HCT116 (cell line): ENCODE data around the gene GRIK2. TPM values are rescaled to one million over a fixed set of nuclear protein-coding genes. Genes with fewer than 3 reads are reported as not detected.

Source experiments
- ATAC-seq: fragments of 200-7000 bp; cut with Tn5 transposase; 2 replicates; pipeline ENCODE4 v1.9.1; 2020; ENCODE audit warnings: mild to moderate bottlenecking, moderate library complexity
- BruUV-seq: library from RNA; stranded (reverse); fragments of 400-500 nt; replicated peaks from 2 replicates; lab custom pipeline; 2021; lab: Mats Ljungman, UMichigan
- CTCF ChIA-PET: fragments of 300-600 bp; sonication (Branson Sonifier 250); formaldehyde crosslinking; loops from one replicate; lab custom pipeline; 2021; ENCODE audit warnings: antibody characterized with exemption; lab: Charles Lee
- POLR2A ChIA-PET: fragments of 300-600, 350-600 bp; sonication (Branson Sonifier 250); formaldehyde crosslinking; loops from one replicate; lab custom pipeline; 2021; ENCODE audit warnings: antibody characterized with exemption; lab: Charles Lee
- RAD21 ChIA-PET, 2 experiments: fragments of 300-600 bp; sonication (Branson Sonifier 250); formaldehyde crosslinking; loops; one replicate each; lab custom pipeline; 2023; ENCODE audit warnings: low total read pairs in 2 of 2; ENCODE audit not compliant: uncharacterized antibody in 2 of 2, unreplicated experiment in 2 of 2, low non-redundant PET in 1 of 2; lab: Charles Lee
- DNase-seq: peaks from one replicate; pipeline ENCODE4 v3.0.0-alpha.2; 2010; ENCODE audit warnings: low read depth, low spot score
- H2AFZ ChIP-seq: fragments of 200-600 bp; shearing (Covaris generic), sonication (generic); 2 replicates; pipeline ENCODE4 v1.6.1; 2017; ENCODE audit warnings: low read depth, mixed run types, mixed read lengths, antibody characterized with exemption, low read length; ENCODE audit not compliant: poor library complexity, severe bottlenecking
- H3K27ac ChIP-seq: 2 replicates; pipeline ENCODE4 v1.5.1; 2012; ENCODE audit warnings: low read depth, low read length
- H3K27me3 ChIP-seq: fragments of 200-600 bp; sonication (generic); 2 replicates; pipeline ENCODE4 v1.6.1; 2016; ENCODE audit warnings: mixed run types, low read length, mixed read lengths; ENCODE audit not compliant: insufficient read depth
- H3K36me3 ChIP-seq, 2 experiments: fragments of 200-500 bp in 1 of 2; fragments of 200-600 bp in 1 of 2; sonication (Bioruptor generic) in 1 of 2; sonication (generic) in 1 of 2; 2 replicates each; pipeline versions ENCODE4 v1.5.1 to v1.6.1; 2014 to 2016; ENCODE audit warnings: low read length in 2 of 2, inconsistent platforms in 1 of 2, mixed read lengths in 1 of 2, mixed run types in 1 of 2; ENCODE audit not compliant: insufficient read depth in 2 of 2, control insufficient read depth in 1 of 2
- H3K4me1 ChIP-seq, 2 experiments: fragments of 200-600 bp in 1 of 2; sonication (generic) in 1 of 2; 2 replicates each; pipeline versions ENCODE4 v1.5.1 to v1.6.1; 2012 to 2017; ENCODE audit warnings: low read length in 2 of 2, inconsistent platforms in 1 of 2, mild to moderate bottlenecking in 1 of 2, mixed read lengths in 1 of 2, mixed run types in 1 of 2, moderate library complexity in 1 of 2; ENCODE audit not compliant: insufficient read depth in 2 of 2, control insufficient read depth in 1 of 2
- H3K4me2 ChIP-seq: fragments of 200-600 bp; sonication (generic); 2 replicates; pipeline ENCODE4 v1.6.1; 2017; ENCODE audit warnings: mixed run types, low read length, mixed read lengths
- H3K4me3 ChIP-seq, 2 experiments: fragments of 200-600 bp in 1 of 2; sonication (generic) in 1 of 2; replicated peaks in 1 of 2; 2 replicates each; pipeline ENCODE4 v1.5.1; 2011 to 2016; ENCODE audit warnings: low read length in 2 of 2, control low read depth in 1 of 2, low read depth in 1 of 2, mild to moderate bottlenecking in 1 of 2, mixed read lengths in 1 of 2, mixed run types in 1 of 2
- H3K79me2 ChIP-seq: fragments of 200-600 bp; sonication (generic); 2 replicates; pipeline ENCODE4 v1.6.1; 2017; ENCODE audit warnings: mild to moderate bottlenecking, mixed run types, low read length, moderate library complexity, mixed read lengths; ENCODE audit not compliant: insufficient read depth
- H3K9ac ChIP-seq: fragments of 200-600 bp; sonication (generic); 2 replicates; pipeline ENCODE4 v1.6.1; 2016; ENCODE audit warnings: low read length, mixed read lengths
- H3K9me2 ChIP-seq: fragments of 200-600 bp; sonication (generic), shearing (Covaris generic); 2 replicates; pipeline ENCODE4 v1.6.1; 2017; ENCODE audit warnings: mixed run types, mild to moderate bottlenecking, moderate library complexity; ENCODE audit not compliant: insufficient read depth
- H3K9me3 ChIP-seq, 2 experiments: fragments of 200-500 bp in 1 of 2; fragments of 200-600 bp in 1 of 2; sonication (Bioruptor generic) in 1 of 2; sonication (generic) in 1 of 2; 2 replicates each; pipeline ENCODE4 v1.6.1; 2014 to 2017; ENCODE audit warnings: low read length in 2 of 2, mixed read lengths in 2 of 2, inconsistent platforms in 1 of 2, low read depth in 1 of 2, mild to moderate bottlenecking in 1 of 2, mixed run types in 1 of 2, moderate library complexity in 1 of 2; ENCODE audit not compliant: control insufficient read depth in 1 of 2, insufficient read depth in 1 of 2
- H4K20me1 ChIP-seq: fragments of 200-600 bp; sonication (generic), shearing (Covaris generic); 2 replicates; pipeline ENCODE4 v1.6.1; 2017; ENCODE audit warnings: mixed run types, mild to moderate bottlenecking, moderate library complexity; ENCODE audit not compliant: insufficient read depth
- EGR1 ChIP-seq: IDR thresholded peaks from 2 replicates; pipeline ENCODE4 v1.6.1; 2012; ENCODE audit warnings: low read depth
- EZH2phosphoT487 ChIP-seq: fragments of 200-600 bp; IDR thresholded peaks from 2 replicates; pipeline ENCODE4 v1.6.1; 2018; ENCODE audit warnings: antibody characterized with exemption, borderline replicate concordance
- FOSL1 ChIP-seq: IDR thresholded peaks from 2 replicates; pipeline ENCODE4 v1.6.1; 2012; ENCODE audit warnings: low read depth
- JUND ChIP-seq: IDR thresholded peaks from 2 replicates; pipeline ENCODE4 v1.6.1; 2012
- RAD21 ChIP-seq: IDR thresholded peaks from 2 replicates; pipeline ENCODE4 v1.6.1; 2012; ENCODE audit warnings: low read depth, mild to moderate bottlenecking
- SRF ChIP-seq: IDR thresholded peaks from 2 replicates; pipeline ENCODE4 v1.6.1; 2012; ENCODE audit warnings: low read depth
- intact Hi-C: fragments of 100-400 bp; cut with micrococcal nuclease; formaldehyde crosslinking; loops from 2 replicates; pipeline ENCODE4 v1.10.0; 2022
- total RNA-seq: library from RNA; stranded (reverse); gene quantifications from one replicate; pipeline ENCODE4 v1.2.1, GENCODE V29; 2021; ENCODE audit not compliant: unreplicated experiment
- TF ChIP-seq, protein P1 (sequence below): IDR thresholded peaks from 2 replicates; pipeline ENCODE4 v1.6.1; 2012
- TF ChIP-seq, protein P2 (sequence below), 3 experiments: fragments of 200-600 bp in 1 of 3; sonication (generic) in 1 of 3; IDR thresholded peaks in 2 of 3; conservative IDR thresholded peaks in 1 of 3; 2 replicates each; pipeline ENCODE4 v1.5.1; 2012 to 2017; ENCODE audit warnings: low read depth in 2 of 3, low read length in 2 of 3, antibody characterized with exemption in 1 of 3, borderline replicate concordance in 1 of 3, control low read depth in 1 of 3, mild to moderate bottlenecking in 1 of 3, mixed read lengths in 1 of 3, mixed run types in 1 of 3, moderate library complexity in 1 of 3; ENCODE audit not compliant: insufficient read depth in 1 of 3
- TF ChIP-seq, protein P3 (sequence below): IDR thresholded peaks from 2 replicates; pipeline ENCODE4 v1.6.1; 2012

GRIK2 gene
- total RNA-seq, 1 experiment from 2014 or later = 0.64 TPM

DNA sequence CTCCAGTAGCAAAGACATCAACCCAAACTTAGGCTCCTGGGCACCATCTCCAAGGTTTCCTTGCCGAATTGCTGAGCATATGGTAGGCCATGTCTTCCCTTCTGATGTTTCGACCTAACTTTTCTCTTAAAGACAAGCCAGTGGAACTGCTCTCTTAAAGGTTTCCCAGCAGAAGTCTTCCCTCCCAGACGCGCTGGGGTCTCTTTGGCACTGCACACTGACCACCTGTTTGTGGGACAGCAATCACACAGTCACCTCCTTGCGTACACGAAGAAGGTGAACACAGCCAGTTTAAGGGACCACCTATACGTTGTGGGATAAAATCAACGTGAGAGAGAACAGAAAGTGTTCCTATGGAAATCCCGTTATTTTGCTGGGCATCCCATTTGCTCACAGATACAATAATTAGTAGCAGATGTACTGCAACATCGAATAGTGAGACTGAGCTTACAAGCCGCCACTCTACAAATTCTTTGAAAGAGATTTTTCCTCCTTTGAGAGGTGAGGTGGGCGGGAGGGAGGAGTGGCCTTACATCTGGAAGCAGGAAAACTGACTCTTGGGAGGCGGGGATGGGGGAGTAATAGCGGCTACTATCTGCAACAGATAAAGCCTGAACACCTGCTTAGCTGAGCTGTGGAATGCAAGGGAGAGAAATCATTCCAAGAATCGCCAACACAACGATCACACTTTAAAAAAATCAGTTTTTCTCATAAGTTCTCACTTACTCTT, 9.9 kb downstream of the GRIK2 start:
- H3K9ac ChIP-seq = no peak overlapping the region
- BruUV-seq = no TSS peak
- no peak overlapping the region for H3K27ac ChIP-seq
- no peaks in the 10 kb centered on the region for H3K36me3 ChIP-seq
- no peaks in the 10 kb centered on the region for H4K20me1 ChIP-seq
- H3K4me3 ChIP-seq = no peak overlapping the region
- H3K9me3 ChIP-seq = no peaks in the 10 kb centered on the region
- DNase-seq = no peak
- H3K4me1 ChIP-seq = no peaks in the 10 kb centered on the region
- ChIA-PET RAD21 (no interaction called here), CTCF (no interaction called here), POLR2A (no interaction called here)
- H2AFZ ChIP-seq = no peak overlapping the region
- H3K9me2 ChIP-seq = no peaks in the 10 kb centered on the region
- no peaks in the 10 kb centered on the region for H3K79me2 ChIP-seq
- no peaks in the 10 kb centered on the region for H3K27me3 ChIP-seq
- intact Hi-C loops = no loop called here
- H3K4me2 ChIP-seq = no peak overlapping the region
- TF ChIP-seq EGR1 (no peak), EZH2phosphoT487 (no peak), RAD21 (no peak), SRF (no peak), JUND (no peak), FOSL1 (no peak)
- TF ChIP-seq, protein P1, sequence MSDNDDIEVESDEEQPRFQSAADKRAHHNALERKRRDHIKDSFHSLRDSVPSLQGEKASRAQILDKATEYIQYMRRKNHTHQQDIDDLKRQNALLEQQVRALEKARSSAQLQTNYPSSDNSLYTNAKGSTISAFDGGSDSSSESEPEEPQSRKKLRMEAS = no peak
- TF ChIP-seq, protein P2, sequence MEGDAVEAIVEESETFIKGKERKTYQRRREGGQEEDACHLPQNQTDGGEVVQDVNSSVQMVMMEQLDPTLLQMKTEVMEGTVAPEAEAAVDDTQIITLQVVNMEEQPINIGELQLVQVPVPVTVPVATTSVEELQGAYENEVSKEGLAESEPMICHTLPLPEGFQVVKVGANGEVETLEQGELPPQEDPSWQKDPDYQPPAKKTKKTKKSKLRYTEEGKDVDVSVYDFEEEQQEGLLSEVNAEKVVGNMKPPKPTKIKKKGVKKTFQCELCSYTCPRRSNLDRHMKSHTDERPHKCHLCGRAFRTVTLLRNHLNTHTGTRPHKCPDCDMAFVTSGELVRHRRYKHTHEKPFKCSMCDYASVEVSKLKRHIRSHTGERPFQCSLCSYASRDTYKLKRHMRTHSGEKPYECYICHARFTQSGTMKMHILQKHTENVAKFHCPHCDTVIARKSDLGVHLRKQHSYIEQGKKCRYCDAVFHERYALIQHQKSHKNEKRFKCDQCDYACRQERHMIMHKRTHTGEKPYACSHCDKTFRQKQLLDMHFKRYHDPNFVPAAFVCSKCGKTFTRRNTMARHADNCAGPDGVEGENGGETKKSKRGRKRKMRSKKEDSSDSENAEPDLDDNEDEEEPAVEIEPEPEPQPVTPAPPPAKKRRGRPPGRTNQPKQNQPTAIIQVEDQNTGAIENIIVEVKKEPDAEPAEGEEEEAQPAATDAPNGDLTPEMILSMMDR (IDR thresholded peaks at IDR 0.05 in 2 of 3, conservative IDR thresholded peaks at IDR 0.05 in 1 of 3; ENCODE audit: borderline replicate concordance in 1 of 3, insufficient read depth in 1 of 3, low read depth in 2 of 3, low read length in 2 of 3) = no peak
- TF ChIP-seq, protein P3, sequence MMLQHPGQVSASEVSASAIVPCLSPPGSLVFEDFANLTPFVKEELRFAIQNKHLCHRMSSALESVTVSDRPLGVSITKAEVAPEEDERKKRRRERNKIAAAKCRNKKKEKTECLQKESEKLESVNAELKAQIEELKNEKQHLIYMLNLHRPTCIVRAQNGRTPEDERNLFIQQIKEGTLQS = no peak
- no peak for ATAC-seq
